Mesenteric fat pad (tissue), 1 donor: ENCODE results near the gene RASGRP2. TPM values are rescaled to one million over a fixed set of nuclear protein-coding genes. Genes with fewer than 3 reads are reported as not detected.

Source experiments
- DNase-seq: peaks from one replicate; pipeline ENCODE4 v3.0.0-alpha.2; 2020; ENCODE audit warnings: low spot score
- total RNA-seq: library from RNA; stranded (reverse); fragmentation: NEBNext Ultra II Directional; extraction: Animal tissue kit (Norgen Biotek cat#: 25700); gene quantifications from one replicate; pipeline ENCODE4 v1.2.1, GENCODE V29; 2021
- donor health status: DM: yes; HTN: yes; CAD: no.

Gene RASGRP2
- total RNA-seq, 1 donor from 2014 or later = 22.0 TPM

DNA sequence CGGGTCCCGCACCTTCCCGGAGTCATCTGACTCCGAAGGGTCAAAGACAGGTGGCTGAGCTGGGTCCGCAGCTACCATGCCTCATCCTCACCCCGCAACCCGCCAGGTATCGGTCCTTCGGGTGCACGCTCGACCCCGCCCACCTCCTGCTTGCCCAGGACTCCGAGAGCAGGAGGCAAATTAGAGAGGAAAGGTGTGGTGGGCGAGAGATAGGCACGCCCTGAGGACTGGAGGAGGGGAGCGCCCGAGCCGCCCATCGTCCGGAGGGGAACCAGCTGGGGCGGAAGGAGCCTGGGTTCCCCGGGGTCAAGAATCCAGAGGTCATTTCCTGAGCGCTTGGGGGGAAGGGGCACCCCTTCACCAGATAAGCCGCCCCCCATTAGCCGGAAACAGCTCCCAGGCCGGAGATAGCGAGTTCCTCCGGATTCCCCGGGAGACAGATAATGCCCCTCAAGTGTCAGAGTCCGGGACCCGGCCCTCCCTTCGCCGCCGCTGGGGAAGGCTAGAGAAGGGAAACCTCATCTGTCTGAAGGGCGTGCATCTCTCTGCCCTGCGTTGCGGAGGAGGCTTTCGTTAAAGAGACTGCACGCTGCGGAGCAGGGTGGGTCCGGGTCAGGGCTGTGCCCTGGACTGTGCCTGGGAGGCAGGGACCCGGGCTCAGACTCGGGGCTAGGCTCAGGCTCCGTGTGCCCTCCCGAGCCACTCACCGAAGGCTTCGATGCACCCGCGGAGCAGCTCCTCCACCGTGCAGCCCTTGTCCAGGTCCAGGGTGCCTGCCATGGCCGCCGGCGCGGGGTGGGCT lies 1.7 kb downstream of the RASGRP2 start:
- DNase-seq = no peak

DNA sequence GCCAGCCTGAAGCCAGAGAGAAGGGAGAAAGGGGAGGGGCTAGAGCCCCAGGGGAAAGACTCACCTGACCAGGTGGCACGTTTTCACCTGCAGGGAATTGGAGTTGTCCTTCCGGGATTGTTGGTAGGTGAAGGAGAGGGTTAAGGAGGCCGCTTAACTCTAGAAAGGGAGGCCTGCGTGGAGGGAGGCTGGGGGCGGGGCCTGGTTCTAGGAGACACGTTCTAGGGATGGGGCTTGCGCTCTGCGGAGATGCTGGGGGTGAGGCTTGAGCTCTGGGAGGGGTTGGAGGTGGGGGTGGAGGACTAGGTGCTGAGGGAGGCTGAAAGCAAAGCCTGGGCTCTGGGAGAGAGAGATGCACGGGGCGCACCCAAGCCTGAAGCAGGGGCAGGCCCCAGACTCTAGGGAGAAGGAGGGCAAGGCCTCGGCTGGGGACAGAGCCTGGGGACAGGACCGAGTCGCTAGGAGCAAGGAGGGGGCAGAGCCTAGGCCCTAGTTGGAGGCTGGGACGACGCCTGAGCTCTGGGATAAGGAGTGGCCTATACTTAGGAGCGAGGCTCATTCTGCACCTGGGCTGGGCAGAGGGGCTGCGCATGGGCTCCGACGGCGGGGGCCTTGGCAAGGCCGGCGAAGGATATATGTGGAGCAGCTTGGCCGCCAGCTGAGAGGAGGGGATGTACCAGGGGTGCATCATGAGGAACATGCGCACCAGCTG lies 2.4 kb downstream of the RASGRP2 start:
- DNase-seq = no peak

DNA sequence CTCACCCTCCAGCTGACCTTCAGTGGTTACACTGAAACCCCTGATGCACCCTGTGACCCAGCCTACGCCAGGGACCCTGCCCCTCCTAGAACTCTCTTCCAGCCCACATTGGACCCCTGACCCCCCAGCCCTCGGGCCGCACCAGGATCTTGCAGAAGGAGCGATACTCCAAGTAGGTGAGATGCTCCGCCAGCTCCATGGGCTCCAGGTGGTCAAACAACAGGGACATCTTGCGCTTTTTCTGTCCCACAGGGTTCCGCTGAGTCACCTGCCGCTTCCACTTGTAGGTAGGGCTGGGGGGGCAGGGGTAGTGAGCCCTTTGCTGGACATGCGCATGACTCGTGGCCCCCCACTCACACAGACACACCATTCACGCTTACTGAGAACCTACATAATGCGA lies 4.1 kb downstream of the RASGRP2 start:
- no peak for DNase-seq

DNA sequence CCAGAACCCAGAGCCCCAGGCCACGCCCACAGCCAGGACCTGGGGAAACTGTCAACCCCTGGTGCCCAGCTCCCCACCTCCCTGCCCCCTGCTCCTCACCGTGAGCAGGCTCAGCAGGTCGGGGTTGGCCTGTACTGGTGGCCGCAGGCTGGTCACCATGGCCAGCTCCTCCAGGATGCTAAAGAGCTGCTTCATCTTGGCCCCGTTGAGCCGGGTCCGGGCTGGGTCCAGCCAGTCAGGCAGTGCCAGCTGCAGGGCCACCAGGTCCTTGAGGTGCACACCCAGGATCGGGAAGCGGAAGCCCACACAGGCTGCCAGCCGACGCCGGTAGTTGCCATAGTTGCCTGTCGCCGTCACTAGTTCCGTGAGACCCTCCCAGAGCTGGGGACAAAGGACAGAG lies 7.3 kb downstream of the RASGRP2 start:
- DNase-seq = no peak

DNA sequence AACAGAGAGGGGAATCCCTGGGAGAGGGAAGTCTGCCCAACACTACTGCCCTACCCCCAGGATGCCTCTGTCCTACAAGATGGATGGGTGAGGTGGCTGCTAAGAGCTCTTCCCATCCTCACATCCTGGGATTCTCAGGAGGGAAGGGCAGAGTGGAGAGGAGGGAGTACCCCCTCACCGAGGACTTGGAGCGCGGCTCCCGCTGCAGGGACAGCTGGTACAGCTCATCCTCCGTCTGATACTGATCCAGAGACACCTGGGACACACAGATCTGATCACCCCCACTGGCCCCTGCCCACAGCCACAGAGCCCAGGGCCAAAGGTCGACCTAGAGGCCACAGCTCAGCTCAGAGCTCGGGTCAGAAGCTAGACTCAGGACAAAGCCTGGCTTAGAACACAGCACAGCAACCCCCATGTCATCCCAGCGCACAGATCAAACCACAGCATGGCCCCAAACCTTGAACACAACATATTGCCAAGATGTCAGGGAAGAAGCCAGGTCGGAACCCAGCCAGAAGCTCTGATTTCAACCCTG lies 8.2 kb downstream of the RASGRP2 start:
- no peak for DNase-seq

DNA sequence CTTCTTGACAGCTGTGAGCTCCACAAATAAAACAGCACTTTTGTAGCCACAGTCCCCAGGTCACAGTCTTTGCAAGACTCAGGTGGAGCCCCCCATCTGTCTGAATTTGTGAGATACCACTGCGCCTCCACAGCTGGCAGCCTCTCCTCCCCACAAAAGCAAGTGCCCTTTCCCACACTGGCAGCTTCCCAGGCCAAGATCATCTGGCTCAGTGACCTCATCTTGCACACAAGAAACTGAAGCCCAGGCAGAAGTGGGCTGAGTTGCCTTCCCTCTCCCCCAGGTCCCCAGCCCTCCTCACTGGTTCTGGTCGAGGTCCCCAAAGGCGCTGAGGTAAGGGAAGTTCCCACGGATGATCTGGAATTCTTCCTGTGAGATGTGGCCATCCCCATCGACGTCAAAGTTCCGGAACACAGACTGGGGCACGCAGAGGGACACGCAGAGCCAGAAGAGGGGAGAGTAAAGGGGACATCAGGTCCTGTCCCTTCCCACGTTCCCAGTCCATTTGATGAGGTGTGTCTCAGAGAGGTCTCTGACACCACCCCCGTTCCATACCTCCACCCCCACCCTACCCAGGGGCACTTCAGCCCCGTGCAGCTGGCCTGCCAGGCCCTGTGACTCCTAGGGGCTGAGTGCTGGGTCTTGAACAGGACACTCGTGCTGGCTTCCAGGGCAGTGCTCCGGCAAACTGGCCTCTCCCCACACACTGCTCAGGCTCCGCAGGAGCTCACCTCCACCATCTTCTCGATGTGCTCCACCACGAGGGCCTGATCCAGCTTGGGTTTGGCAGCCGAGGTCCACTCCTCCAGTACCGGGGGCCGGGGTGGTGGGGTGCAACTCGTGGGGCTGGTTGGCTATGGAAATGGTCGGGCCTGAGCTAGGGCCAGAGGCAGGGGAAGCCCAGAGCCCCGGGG lies 8.9 kb downstream of the RASGRP2 start:
- DNase-seq = no peak

DNA sequence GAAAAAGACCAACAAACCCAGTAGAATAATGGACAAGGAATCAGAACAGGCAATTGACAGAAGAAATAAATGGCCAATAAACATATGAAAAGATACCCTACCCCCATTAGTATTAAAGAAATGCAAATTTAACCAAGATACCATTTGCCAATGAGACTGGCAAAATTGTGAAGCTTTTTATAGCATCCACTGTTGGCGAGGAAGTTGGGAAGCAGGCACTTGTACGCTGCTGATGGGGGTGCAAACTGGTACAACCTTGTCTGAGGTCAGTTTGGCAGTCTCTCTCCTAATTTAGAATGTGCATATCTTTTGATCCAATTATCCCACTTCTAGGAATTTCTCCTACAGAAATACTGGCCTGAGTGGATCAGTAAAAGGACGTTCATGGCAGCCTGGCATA lies 12.3 kb downstream of the RASGRP2 start:
- no peak for DNase-seq

DNA sequence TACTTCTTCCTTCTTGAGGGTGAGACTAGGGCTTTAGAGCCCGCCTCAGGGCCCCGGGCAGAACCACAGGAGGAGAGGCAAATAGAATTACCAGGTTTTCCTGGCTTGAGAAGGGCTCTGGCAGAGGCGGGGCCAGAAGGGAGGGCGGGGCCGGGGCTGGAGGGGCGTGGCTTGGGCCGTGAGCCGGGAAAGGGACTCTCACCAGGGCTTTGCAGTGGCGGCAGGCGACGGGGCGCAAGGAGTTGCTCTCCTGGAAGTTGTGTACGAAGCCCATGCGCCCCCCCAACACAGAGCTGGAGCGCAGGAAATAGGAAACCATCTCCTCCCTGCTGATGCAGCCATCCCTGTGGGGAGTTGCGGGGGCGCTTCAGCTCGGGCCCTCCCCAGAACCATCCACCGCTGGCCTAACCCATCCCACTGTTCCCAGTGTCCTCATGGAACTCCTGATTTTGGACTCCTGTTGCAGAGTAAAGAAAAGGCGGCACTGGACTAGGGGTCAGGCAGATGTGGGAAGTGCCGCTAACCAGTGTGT lies 14.0 kb downstream of the RASGRP2 start:
- no peak for DNase-seq

DNA sequence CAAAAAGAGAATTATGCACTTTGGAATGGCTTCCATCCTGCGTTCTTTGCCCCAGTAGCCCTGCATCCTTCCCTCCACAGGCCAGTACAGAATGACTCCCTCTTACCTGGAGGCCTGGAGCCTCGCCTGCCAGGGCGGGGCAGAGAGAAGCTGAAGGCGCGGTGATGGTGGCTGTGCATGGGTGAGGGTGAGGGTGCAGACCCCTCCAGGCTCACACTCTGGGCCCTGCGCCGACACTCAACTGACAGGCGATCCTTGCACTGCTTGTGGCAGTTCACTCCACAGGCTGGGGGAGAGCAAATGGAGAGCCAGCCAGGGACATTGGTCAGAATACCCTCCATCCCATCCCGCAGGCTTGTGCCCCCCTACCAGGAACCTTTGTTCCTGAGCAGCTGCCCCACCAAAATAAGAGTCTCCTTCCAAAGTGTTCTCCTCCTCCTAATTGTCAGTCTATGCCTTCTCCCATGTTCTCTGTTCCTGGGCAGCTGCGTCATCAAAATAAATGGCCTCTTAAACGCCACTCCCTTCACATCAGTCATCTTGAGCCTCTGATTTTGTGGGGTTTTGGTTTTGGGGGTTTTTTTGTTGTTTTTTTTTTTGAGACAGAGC lies 15.1 kb downstream of the RASGRP2 start:
- no peak for DNase-seq

DNA sequence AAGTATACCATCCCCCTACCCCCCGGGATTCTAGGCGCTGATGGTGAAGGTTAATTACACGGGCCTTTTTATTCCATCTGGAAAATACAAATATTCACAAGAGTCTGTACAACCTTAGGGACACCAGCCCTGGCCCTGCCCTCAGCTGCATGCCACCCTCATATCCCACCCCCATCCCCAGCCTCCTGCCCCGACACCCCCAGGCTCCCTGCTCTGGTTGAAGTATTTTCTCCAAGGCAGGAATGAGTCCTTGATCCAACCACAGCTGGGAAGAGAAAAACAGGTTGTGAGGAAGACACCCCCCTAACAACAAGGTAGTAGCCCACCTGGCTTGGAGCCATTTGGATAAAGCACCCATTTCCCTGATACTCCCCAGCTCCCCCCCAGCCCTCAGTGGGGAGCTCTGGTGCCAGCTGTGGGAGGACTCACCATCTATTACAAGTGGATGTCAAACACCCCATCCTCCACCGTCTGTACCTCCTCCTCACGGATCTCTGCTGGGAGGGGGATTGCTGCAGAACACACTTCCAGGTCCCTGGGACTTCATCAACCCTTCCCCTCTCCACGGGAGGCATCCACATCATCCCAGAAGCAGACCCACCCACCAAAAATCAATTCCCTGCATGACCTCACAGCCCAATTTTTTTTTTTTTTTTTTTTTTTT lies 16.9 kb downstream of the RASGRP2 start:
- no peak for DNase-seq

DNA sequence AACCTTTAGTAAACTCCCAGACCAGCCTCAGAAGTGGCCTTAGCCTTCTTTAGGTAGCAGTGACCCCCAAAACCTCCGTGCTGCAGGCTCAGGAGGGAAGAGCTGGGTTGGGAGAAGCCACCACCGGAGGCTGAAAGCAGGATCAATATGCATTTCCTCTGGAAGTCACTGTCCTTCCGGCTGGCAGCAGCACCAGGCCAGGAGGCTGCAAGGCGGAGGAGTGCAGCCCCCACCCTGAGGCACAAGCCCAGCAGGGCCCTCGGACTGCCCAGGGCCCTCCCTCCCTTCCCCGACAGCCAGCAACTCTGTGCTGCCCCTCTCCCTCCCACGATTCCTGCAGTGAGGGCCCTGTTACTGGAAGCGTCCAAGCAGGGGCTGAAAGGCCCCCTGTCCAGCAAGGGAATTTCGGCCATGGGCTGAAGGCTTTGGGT lies 17.7 kb downstream of the RASGRP2 start:
- no peak for DNase-seq

DNA sequence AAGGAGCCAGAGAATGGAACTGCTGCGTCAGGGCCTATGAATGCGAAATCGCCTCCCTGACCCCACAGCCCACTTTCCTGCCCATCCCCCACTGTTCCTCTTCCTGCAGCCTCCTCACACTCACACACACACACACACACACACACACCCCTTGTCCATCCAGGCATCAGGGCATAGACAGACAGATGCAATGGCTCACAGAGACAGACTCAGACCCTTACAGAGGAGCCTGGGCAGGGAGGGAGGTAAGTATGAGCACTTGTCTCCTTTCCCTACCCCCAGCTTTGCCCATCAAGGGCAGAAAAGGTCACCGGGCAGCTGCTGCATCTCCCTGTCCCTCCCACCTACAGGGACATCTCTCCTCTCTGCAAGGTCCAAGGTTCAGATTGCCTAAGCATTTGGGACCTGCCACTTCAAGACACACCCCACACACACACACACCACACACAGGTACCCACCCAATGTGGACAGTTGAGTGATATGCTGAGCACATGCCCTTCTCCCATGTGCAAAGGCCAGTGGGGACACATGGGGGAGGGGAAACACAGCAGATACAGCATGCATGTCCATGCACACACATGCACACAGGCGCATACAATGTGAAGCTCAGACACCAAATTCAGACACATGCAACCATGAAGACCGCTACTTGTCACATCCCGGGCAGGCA lies 18.9 kb downstream of the RASGRP2 start:
- no peak for DNase-seq

DNA sequence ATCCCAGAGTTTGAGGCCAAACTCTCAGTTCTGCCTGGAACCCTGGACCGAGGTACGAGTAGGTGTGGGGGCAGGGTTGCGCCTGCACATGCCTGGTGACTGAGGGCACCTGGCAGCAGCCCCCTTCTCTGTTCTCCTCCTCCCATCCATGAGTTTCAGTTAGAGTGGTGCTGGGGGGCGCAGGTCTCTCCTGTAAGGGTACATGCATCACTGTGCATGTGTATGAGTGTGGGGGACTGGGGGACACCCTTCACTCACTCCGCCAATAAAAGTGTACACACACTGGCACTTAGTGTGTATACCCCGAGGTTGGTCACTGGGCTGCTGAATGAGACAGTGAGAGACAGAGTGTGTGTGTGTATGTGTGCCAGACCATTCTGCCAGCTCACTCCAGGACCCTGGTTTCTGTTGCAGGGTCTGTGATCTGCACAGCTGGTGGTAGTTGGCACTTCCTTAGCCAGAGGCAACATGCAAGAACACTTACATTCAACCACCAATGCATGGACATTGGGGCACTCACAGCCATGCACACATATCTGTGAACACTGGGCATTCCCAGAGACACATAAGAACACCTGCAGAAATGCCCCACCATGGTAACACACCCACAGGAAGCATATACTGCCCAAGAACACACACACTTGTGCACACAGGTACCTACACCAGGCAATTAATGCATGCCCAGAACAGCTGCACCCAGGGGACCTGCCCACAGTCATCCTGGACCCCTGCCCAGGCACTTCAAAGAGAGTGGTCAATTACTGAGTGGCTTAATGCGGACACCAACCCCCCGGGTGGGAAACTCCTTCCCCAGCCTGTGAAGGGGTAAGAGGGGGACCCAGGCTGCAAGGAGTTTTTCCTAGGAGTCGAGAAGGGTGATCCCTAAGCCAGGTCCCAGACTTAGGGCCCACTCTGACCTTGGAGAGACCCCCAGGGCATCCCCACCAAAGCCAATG lies 19.8 kb downstream of the RASGRP2 start:
- no peak for DNase-seq

DNA sequence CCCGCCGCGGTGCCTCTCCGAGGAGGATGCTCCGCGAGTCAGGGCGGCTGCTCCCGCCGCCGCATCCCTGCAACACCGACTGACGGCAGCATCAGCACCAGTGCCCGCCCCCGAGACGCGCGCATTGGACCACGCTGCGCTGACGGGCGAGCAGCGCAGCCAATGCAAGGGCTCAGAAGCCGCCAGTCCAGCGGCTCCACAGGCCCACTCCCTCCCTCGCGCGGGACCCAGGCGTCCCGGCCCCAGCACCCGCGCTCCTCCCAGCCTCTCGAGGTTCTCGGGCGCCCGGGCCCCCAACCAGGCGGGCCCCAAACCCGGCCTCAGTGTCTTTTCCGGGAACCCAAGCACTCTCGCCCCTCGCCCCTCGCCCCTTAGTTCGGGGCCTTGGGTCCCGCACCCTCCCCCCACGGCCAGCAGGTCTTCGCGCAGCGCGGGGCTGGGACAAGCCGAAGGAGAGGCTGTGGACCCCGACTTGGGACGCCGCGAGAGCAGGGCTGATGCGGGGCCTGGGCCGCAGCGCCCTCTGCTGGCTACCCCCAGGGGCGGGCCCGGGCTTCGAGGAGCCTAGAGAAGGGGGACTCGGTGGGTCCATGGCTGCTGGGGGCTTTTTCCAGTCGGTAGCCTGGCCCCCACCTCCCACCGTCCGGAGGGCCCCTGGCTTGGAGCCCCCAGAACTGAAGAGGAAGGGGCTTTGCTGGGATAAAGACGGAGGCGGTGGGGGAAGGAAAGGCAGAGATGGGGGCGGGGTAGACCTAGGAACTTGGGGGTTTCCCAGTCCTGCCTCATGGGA lies 20.6 kb downstream of the RASGRP2 start, which contains the start of gene NRXN2:
Gene NRXN2 (minus strand): TSS at position 81 of the 790 bp plus-strand sequence. CDS start 9,498 bp downstream, outside the sequence.
- DNase-seq = no peak

DNA sequence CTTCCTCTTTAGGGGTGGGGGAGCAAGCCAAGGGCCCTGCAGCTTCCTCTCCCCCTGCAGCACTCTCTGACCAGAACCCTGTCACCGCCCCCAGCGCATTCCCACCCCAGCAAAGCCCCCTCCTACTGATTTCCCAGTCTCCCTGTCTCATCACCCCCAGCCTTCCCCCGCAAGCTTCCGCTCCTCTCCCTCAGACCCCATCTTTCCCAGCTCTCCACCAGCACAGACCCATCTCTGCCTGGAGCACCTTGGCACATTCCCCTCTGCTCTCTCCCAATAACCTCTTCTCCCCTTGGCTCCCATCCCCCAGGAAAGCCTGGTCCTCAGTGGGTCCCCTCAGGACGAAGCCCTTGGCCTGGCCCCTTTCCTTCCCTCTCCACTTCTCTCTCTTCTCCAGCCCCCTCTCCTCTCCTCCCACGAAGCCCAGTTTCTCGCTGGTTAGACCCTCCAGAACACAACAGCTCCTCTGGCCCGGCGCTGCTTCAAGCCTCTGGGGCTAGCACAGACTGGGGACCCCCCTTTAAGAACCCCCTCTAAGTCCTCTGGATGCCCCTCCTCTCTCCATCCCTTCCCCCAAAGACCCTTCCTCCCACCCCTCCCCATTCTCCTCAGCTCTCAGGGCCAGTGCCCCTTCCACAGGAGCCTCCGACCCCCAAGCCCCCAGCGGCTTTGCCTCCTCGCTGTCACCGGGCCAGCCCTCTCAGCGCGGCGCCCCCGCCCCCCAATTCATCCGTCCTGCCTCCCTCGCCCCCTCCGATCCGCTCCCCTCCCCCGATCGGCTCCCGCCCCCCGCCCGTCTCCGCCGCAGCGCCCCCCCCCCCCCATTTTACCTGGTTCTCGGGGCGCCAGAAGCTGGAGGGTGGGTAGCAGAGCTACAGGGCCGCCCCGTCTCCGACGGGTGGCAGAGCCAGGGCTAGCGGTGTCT lies 21.5 kb downstream of the RASGRP2 start:
- DNase-seq = no peak

DNA sequence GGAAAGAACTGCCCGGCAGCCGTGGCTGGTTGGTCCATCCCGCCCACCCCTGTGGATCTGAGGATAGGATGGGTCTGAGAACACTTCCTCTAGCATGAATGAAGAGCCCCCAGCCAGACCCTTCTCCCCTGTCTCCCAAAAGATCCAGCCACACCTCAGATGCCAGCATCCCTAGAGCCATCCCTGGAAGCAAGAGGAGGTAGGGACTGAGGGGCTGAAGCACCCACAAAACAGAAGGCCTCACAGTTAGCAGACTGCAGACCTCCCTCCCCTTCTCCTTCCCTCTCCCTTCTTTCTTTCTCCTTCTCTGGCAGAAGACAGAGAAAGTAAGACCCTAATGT lies 22.6 kb downstream of the RASGRP2 start:
- DNase-seq = no peak
